Dedifferentiated amniotic fluid mesenchymal stem cell (primary cell): ENCODE data around the gene ZACN.
A peak's percentile ranks its signal among the peaks of the same experiment; 100 is the strongest.

Experiments
- DNase-seq: peaks from one replicate; pipeline ENCODE4 v3.0.0-alpha.2; 2016; ENCODE audit errors: extremely low spot score

The ZACN gene

DNA sequence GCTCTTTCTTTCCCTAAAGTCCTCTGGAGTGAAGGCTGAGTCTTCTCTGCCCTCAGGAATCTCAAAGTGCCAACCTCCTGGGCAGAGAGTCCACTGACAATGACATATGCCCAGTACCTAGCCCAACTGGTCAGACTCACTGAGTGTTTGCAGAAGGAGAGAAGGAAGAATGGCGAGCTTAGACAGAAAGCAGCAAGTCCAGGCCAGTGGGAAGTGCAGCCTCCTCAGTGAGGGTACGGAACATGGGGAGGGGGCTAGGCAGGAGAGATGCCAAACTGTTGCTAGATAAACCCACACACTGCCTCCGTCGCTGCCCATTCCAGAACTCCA, 23.9 kb downstream of the ZACN start:
- DNase-seq, result no peak

DNA sequence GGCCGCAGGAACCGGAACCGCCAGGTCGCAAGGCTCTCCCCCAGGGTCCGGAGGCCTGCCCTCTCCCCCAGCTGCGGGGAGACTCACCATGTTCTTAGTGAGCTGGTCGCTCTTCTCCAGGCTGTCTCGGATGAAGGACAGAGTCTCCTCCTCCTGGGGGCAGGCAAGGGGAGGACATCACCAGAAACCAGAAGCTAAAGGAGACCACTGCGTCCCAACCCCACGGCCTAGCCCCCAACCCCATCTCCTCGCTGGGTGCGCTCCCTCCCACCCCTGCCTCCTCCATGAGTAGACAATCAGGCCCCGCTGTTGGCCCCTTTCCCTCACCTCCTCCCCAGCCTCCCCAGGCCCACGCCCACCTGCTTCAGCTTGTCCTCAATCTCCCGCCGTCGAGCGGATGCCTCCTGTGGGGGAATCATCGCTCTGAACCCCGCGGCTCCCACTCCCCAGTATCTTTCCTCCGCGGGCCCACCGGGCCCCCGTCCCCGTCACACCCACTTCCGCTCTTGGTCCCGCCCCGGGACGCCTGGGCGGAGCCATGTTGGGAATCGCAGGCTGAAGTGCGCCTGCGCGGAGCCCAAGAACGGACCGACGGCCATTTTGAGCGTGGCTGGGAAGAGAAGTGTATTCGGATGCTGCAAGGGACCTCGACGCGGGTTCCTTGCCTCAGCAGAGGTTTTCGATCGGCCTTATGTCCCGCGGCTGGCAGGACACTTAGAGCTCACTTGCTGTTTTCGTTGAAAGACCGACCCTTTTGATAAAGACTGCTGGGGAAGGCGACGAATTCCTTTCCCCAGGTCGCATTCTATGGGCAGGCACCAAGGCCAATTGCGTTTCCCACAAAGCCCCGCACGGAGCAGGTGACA, 24.5 kb downstream of the ZACN start, which contains the start of gene EXOC7:
TSS of gene EXOC7 (minus strand) at position 514 of the 866 bp plus-strand sequence. CDS start at position 419, 95 bp downstream.
- peak; percentile 87 for DNase-seq

DNA sequence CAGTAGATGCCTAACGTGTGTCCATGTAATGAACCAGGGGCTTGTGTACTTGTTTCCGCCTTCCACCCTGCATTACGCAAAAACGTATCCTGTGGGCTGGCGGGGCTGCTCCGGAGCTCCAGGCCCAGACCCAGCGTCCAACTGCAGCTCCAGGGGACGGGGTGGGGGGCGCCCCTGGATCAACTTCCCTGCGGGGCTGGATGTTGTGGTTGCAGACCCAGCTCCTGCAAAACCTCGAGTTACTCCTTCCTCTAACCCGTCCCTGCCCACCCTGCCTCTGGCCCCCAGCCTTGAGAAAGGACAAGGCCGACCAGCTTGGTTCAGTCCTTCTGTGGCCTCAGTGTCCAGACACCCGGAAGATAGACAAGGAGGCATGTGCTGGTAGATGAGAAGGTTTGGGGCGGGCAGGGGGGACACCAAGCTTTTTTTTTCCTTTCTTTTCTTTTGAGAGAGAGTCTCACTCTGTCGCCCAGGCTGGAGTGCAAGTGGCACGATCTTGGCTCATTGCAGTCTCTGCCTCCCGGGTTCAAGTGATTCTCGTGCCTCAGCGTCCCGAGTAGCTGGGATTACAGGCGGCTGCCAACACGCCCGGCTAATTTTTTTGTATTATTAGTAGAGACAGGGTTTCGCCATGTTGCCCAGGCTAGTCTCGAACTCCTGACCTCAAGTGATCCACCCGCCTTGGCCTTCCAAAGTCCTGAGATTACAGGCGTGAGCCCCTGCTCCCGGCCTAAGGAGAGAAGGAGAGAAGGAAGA, 25.3 kb downstream of the ZACN start:
- DNase-seq, result no peak

DNA sequence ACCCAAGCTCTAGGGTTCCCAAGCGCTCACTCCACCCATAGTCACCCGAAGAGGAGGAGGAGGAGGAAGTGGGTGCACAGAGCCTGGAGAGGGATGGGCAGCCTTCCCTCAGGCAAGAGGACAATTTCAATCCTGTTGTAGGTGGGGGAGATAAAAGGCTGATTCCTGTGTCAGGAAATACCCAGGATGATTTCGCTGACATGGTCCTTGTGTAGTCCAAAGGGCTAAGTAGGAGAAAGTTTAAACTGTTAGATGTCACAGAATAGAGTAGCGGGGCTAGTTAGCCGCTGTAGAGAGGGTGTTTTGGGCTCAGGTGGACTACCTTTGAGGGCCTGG, 25.9 kb downstream of the ZACN start:
- DNase-seq, result no peak

DNA sequence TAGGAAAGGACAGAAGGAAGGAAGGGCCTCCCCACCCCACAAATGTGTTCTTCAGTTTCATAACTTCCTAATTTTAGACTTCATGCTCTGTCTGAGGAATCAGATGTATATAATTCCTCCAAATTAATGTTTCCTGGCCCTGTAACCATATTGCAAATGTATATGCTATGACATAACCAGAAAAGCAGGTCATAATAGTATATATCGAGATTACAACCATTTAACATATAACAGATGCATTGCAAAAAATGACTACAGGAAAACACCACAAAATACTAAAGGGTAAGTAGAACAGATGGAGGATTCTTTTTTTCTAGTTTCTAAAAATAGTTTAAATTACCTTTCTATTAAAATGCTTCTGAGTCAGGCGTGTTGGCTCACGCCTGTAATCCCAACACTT, 27.7 kb downstream of the ZACN start:
- no peak for DNase-seq

DNA sequence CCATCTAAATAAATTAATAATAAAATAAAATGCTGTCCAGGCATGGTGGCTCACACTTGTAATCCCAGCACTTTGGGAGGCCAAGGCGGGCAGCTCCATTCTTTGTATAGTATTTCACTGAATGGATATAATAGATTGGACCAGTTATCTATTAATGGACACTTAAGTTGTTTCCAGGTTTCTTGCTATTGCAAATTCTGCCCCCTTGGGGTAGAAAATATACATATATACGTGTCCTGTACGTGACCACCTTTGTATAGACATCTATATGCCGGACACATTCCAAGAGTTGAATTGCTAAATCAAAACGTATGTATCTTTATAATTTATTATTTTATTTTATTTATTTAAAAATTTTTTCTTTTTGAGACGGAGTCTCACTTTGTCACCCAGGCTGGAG, 28.5 kb downstream of the ZACN start:
- DNase-seq, result no peak

DNA sequence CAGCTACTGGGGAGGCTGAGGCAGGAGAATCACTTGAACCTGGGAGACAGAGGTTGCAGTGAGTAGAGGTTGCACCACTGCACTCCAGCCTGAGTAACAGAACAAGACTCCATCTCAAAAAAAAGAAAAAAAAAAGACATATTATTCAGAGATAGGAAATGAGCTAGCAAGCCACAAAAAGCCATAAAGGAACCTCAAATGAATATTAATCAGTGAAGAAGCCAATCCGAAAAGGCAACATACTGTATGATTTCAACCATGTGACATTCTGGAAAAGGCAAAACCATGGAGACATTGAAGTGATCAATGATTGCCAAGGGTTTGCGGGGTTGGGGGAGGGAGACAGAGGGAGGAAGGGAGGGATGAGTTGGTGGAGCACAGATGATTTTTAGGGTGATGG, 33.0 kb downstream of the ZACN start:
- DNase-seq, result no peak

DNA sequence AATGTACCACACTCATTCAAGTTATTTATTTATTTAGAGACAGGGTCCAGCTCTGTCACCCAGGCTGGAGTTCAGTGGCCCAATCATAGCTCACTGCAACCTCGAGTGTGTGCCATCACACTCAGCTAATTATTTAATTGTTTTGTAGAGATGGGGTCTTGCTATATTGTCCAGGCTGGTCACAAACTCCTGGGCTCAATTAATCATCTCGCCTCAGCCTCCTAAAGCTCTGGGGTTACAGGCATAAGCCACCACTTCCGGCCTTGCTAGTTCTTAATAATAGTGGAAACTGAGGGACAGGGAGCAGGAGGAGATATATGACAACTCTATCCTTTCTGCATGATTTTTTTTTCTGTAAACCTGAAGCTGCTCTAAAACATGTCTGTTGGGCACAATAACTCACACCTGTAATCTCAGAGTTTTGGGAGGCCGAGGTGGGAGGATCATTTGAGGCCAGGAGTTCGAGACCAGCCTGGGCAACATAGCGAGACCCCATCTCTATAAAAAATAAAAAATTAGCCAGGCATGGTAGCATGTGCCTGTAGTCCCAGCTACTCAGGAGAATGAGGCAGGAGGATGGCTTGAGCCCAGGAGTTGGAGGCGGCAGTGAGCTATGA, 36.3 kb downstream of the ZACN start:
- DNase-seq, result no peak

DNA sequence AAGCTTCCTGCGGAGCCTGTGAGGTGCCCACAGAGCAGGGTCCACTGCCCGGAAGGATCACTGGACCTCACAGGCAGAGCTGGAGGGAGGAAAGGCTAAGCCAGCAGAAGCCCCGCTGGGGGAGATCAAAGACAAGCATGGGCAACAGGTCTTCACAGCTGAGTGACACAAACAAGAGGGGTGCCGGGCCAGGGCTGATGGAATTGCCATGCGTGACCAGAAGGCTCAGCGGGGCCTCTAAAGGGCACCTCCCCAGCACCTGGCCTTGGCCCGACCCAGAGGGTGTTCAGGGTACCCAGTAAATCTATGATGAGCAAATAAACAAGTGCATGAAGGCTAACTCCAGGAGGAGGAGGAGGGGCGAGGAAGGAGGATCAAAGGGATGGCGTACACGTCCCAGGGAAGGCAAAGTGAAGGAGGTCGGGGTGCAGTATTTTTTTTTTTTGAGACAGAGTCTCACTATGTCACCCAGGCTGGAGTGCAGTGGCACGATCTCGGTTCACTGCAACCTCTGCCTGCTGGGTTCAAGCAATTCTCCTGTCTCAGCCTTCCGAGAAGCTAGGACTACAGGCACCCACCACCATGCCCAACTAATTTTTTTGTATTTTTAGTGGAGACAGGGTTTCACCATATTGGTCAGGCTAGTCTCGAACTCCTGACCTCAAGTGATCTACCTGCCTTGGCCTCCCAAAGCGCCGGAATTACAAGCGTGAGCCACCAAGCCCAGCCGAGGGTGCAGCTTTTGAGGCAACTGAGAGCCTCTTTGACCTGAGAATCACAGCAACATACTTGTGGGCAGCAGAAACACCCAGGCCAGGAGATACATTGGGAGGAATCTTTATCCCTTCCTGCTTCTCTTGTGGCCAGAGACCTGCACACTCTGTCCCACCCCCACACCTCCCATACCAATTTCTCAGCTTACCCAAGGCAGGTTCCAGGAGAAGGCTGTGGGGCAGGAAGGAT, 40.7 kb downstream of the ZACN start:
- DNase-seq, result no peak

DNA sequence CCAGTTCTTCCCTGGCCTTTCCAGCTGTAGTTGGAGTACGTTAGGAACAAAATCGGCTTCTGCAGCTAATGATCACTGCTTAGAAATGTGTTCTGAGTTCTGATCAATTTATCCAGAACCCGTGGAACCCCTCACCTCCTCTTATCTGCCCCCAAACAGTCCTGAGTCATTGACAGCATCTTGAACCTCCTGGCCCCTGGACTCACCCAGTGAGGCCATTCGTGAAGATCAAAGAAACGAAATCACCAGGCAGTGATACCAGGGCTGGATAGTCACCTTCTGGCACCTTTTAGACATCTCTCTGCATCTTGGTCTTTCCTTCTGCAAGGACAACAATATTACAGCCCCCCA, 41.7 kb downstream of the ZACN start:
- DNase-seq, result no peak

DNA sequence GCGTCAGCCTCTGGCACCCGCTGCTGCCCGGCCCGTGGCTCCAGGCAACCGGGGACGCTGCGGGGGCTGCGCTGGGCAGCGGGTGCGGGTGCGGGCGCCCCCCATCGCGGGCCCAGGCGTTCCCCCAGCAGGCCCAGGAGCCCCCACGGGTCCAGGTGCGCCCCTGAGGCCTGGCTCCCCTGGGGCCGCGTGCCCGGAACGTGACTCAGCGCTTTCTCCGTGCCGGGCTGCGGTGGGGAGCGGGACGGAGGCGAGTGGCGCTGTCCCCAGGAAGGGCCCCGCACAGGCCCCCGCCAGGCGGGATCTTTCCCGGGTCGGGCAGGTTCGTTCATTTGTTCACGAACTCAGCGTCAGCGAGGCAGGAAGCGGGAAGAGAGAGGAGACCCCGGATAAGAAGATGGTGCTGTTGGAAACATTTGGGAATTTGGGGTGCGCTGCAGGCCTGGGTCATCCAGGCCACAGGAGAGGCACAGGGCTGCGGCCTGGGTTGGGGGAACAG, 43.0 kb downstream of the ZACN start:
- DNase-seq, result no peak

DNA sequence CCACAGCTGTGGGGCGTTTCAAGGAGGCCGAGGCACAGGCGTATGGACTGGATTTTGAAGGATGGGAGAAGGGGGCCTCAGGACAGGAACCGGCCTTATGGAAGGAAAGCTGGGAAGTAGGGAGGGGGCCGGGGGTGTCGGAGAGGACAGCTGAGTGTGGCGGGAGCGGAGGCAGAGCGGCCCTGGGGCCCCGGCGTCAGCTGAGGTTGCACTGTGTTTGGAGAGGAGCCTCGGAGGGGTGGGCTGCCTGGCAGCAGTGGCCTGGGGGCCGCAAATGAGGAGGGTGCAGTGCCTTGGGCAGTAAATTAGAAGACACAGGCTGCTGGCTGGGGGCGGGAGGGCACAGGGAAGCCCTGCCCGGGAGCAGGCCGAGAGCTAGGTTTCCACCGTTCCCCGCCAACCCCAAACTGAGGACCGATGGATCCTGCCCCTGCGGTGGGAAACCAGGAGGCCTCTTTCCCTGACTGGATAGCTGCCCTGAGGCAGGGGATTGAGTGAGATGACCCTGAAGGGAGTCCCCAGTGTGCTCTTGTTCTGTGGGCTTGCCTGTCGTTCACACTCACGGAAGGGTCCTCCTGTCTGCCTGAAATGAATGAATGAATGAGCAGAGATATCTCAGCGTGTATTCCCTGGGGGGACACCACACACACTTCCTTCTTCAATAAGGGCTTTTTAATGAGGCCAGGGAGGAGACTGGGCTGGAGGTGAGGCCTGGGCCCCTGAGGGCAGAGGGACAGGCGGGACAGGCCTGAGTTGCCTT, 43.6 kb downstream of the ZACN start:
- no peak for DNase-seq

DNA sequence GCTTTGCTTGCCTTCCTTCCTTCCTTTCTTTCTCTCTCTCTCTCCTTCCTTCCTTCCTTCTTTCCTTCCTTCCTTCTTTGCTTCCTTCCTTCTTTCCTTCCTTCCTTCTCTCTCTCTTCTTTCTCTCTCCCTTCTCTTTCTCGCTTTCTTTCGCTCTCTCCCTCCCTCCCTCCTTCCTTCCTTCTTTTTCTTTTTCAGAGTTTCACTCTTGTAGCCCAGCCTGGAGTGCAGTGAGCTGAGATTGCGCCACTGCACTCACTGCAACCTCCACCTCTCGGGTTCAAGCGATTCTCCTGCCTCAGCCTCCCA, 44.2 kb downstream of the ZACN start:
- no peak for DNase-seq

DNA sequence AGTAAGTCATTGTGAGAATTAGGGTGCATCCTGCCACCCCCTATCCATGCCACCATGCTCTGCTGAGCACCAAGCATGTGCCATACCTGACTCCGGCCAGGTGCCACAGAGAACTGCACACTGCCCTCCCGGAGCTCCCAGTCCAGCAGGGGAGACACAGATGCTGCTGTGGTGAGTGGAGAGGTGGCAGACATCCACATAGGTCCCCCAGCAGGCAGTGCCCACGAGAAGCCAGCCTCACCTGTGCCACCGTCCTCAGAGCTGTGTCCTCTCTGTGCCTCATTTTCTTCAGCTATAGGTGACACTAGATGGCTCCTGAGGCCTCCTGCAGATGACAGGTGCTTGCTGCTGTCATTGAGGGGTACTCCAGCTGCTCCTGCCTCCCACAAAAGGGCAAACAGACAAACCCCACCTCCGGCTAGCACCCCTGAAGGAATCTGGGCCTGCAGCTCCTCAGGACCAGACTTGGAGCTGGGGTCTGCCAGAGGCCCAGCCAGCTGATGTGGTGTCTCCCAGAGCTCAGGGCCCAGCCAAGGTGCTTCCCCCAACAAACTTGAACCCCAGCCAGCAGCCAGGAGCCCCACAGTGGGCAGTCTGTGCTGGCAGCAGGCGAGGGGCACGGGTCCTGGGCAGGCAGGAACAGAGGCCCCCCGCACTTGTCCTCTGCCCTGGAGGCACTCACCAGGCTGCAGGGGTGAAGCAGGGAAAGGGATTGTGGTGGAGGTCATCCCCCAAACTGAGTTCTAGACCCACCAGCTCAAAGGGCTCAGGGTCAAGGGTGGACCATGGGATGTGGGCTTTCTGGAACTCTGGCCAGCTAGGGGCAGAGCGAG, 45.0 kb downstream of the ZACN start:
- no peak for DNase-seq

DNA sequence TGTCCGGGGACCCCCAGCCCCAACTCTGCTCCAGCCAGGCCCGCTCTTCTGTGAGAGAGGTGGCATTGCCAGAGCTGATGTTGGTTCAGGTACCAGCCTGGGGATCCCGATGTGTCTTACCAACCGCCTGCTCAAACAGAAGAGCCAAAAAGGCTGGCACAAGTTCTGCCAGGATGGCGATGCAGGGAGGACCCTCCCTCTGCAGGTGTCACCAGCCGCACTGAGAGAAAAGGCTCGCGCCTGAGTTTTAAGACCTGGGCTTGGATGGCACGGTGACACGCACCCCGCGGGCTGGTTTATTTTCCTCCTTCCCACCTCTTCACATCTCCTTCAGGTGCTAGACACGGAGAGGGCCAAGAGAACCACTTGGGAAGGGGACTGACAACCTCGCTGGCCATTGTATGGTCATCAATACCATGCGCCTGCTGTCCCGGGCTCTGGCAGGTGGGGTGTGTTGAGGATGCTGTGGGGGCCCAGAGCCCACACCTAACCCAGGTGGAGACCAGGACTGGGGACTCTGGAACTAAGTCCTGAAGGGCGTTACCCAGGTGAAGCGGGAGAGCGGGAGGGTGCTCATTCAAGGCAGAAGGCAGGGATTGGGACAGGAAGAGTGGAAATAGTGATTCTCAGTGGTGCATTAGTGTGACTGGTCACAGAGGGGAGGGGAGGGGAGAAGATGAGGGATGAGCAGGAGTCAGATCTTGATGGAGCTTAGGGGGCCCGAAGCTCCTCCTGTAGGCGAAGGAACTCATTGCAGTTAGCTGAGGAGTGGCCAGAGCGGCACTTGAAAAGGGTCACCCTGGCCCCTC, 45.8 kb downstream of the ZACN start:
- DNase-seq, result no peak

DNA sequence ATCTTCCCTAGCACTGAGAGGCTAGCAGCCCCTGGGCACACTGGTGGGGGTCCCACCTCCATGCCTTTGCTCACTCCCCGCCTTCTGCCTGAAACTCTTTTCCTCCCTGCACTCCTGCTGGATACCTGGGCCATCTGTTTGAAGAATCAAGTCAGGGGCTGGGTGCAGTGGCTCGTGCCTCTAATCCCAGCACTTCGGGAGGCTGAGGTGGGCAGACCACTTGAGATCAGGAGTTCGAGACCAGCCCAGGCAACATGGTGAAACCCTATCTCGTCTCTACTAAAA, 46.4 kb downstream of the ZACN start:
- DNase-seq, result no peak

DNA sequence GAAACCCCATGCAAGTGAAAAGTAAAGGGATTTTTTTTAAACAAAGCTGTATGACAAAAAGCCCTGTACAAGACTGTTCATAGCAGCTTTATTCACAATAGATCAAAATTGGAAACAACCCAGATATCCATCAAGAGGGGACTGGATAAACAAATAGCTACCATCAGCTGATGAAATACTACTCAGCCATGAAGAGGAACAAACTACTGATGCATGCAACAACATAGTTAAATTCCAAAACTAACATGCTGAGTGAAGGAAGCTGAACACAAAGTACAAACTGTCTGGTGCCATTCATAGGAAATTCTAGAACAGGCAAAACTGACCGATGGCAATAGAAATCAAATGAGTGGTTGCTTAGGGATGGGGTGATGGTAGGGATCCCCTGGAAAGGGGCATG, 46.9 kb downstream of the ZACN start:
- no peak for DNase-seq

DNA sequence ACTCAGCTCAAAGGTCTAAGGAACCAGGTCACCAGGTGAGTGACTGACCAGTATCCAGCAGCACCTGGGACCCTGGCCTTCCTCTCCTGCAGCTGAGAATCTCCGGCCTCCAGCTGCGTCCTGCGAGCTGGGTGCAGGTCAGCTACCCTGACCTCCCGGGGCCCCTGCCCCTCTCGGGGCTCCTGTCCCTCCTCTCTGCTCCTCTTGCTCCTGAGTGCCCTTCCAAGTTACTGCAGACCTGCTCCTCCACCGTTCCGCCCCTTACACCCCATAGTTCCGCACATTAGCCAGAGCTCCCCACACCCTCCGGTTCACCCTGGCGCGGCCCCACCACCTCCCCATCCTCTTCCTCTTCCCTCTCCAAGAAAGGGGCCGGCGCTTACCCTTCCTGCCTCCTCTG, 51.5 kb downstream of the ZACN start:
- DNase-seq, result no peak

DNA sequence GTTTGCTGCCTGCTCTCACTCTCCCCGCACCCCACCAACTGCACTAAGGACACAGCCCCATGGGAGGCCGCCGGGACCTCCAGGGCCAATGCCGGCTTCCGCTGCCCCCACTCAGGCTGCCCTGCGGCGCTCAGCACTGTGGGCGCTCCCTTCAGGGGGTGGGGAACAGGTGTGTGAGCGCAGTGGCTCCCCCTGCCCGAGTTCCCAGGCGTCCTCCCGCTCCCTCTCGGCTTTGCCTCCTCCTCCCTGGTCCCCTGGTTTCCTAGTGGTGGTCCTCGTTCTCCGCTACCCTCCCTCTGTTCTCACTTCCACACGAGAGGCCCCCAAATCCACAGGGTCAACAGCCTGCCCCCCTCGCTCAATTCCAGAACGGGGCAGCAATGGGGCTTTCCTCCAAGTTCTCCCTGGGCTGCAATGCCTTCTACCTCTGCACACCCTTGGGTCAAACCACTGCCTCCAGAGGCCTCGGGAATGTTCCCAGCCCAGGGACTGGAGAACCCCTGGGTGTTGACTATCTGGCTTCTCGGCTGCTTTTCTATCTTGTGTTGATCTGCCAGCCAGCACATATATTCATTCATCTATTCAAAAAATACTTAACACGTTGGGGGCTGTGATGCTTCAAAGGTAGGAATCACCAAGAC, 52.2 kb downstream of the ZACN start:
- DNase-seq, result no peak
